Stimulated activated naive CD8-positive, alpha-beta T cell treated with anti-CD3 and anti-CD28 coated beads, Interleukin-15, amount 100 ng/mL, for 72 hours (primary cell): Measurements from ENCODE around the gene CCDC85B.
A peak's percentile ranks its signal among the peaks of the same experiment; 100 is the strongest.

Source experiments
- ATAC-seq: fragments of 150-1000 bp; cut with Tn5 transposase; 2 replicates; pipeline ENCODE4 v1.10.0; 2021; ENCODE audit warnings: mild to moderate bottlenecking, moderate library complexity
- DNase-seq, 2 donors: peaks; one replicate each; pipeline ENCODE4 v3.0.0; 2021 to 2022
- H3K27ac Mint-ChIP-seq, 2 donors: one replicate each; pipeline ENCODE4 v1.8.0; 2022; ENCODE audit warnings: mild to moderate bottlenecking in 2 of 2, mixed read lengths in 2 of 2, moderate library complexity in 2 of 2
- H3K27me3 Mint-ChIP-seq: one replicate; pipeline ENCODE4 v1.8.0; 2022; ENCODE audit warnings: mixed read lengths
- H3K4me1 Mint-ChIP-seq: one replicate; pipeline ENCODE4 v1.8.0; 2022; ENCODE audit warnings: mild to moderate bottlenecking, mixed read lengths
- H3K4me3 Mint-ChIP-seq, 2 donors: one replicate each; pipeline ENCODE4 v1.8.0; 2022; ENCODE audit warnings: mild to moderate bottlenecking in 2 of 2, mixed read lengths in 2 of 2, moderate library complexity in 1 of 2
- H3K9me3 Mint-ChIP-seq, 2 donors: one replicate each; pipeline ENCODE4 v1.8.0; 2022; ENCODE audit warnings: mixed read lengths in 2 of 2

Gene CCDC85B

DNA sequence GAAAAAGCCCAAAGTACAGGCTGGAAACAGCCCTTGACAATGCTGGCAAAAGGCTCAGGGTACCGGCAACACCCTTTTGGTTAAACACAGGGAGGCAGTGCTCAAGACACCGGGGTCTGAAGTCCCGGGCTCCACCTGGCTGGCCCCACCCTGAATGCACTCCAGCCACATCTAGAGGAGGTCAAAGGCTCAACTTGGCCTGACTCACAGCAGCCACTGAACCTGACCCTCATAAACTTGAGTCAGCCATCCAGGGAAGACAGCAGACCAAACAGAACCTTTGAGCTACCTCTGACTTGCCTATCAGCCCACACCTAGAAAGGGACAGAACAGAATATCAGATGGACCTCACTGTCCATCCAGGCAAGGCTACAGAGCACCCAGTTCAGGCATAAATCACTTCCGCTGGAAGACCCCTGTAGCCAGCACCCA is 36.3 kb upstream of the CCDC85B start:
- no peaks in the 10 kb centered on the region for H3K27me3 Mint-ChIP-seq
- DNase-seq, result no peak
- peaks cover 0 to 9% of the 10 kb centered on the region in 2 donors for H3K9me3 Mint-ChIP-seq
- peak overlapping the region in 1 of 2 donors; percentile 80 for H3K27ac Mint-ChIP-seq
- H3K4me1 Mint-ChIP-seq, result peaks cover 57% of the 10 kb centered on the region
- ATAC-seq, result no peak
- peak overlapping the region; percentile 26 to 70 for H3K4me3 Mint-ChIP-seq

- Mint-ChIP-seq H3K9me3 (peaks cover 0 to 9% of the 10 kb centered on the region in 2 donors), H3K27me3 (no peaks in the 10 kb centered on the region), H3K4me1 (peaks cover 57% of the 10 kb centered on the region), H3K27ac (peak overlapping the region; percentile 57 to 80), H3K4me3 (peak overlapping the region; percentile 96 to 97)
- no peak for ATAC-seq
- no peak for DNase-seq
These were observed 35.3 kb upstream of the CCDC85B start for GRCh38 chr11:65854852-65855837.

DNA sequence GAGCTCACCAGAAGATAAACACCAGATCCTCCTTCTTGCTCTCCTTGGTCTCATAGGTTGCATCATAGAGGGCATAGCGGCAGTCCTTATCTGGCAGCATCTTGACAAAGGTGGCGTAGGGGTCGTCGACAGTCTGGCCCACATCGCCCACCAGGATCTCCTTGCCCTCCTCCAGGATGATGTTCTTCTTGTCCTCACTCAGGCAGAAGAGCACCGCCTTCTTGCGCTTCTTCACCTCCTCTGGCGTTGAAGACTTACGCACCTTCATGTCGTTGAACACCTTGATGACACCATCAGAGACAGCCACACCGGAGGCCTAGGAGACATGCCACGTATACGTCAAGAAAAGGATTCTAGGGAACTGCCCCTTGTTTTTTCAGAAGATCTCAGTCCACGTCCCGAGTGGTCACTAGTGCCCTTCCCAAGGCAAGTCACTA is 34.5 kb upstream of the CCDC85B start:
- peak overlapping the region; percentile 69 to 98 for H3K27ac Mint-ChIP-seq
- H3K9me3 Mint-ChIP-seq, result peaks cover 0 to 9% of the 10 kb centered on the region in 2 donors
- ATAC-seq (no peak), DNase-seq (no peak)
- peaks cover 58% of the 10 kb centered on the region for H3K4me1 Mint-ChIP-seq
- no peaks in the 10 kb centered on the region for H3K27me3 Mint-ChIP-seq
- H3K4me3 Mint-ChIP-seq, result peak overlapping the region; percentile 96 to 97

DNA sequence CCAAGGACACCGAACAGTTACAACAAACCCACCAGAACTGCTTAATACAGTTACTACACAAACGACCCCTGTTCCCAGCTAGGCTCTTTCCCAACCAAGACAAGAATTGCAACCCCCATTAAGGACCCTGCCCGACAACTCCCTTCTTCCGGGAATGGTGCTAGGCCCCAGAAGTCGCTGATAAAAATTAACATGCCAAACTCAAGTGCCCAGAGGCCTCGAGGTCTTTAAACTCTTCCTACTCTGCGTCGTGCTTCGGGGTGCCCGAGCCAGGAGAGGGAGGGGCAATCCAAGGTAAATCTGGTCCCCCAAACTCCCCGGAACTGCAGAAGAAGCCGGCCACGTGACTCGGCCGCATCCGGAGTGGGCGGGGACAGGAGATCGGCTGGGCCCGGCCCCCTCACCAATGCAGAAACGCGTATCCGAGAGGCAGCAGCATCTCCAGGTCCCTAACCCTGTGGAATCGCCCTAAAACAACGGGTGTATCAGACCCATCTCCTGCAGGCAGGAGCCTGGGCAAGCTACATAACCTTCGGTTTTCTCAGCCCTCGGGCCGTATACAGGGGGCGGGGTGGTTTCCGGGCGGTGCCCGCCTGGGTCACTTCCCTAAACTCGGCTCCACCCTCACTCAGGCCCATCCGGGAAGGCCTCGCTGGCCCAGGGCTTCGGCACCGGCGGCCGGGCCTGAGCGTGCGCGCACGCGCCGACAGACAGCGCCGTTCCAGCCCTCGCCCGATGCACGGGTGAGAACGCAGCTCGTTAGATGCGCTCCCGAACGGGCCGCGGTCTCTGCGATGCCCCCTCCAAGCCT is 33.6 kb upstream of the CCDC85B start:
- H3K4me1 Mint-ChIP-seq, result peaks cover 63% of the 10 kb centered on the region
- ATAC-seq (peak; percentile 19), DNase-seq (peak; percentile 78 to 86)
- peaks cover 0 to 5% of the 10 kb centered on the region in 2 donors for H3K9me3 Mint-ChIP-seq
- peak overlapping the region; percentile 96 to 97 for H3K4me3 Mint-ChIP-seq
- no peaks in the 10 kb centered on the region for H3K27me3 Mint-ChIP-seq
- H3K27ac Mint-ChIP-seq, result peak overlapping the region; percentile 69 to 98

DNA sequence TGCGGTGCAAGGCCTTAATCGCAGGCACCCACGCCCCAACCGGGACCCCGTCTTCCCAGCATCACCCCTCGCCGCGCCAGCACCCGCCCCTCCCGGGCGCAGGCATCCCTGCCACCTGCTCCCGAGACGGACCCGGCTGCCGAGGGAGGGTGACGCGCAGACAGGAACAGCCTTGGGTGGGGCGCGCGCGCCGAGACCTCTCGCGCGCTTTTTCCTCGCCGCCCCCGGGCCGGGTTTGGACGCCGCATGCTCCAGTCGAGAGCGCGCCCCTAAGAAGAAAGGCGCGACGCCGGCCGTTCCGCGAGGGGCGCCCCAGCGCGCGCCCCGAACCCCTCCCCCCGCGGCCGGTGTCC is 33.0 kb upstream of the CCDC85B start:
- Mint-ChIP-seq H3K4me3 (peak overlapping the region; percentile 96 to 97), H3K4me1 (peaks cover 66% of the 10 kb centered on the region), H3K9me3 (no peaks in the 10 kb centered on the region), H3K27me3 (no peaks in the 10 kb centered on the region), H3K27ac (peak overlapping the region; percentile 57 to 98)
- peak; percentile 74 to 75 for DNase-seq
- ATAC-seq, result peak; percentile 0

DNA sequence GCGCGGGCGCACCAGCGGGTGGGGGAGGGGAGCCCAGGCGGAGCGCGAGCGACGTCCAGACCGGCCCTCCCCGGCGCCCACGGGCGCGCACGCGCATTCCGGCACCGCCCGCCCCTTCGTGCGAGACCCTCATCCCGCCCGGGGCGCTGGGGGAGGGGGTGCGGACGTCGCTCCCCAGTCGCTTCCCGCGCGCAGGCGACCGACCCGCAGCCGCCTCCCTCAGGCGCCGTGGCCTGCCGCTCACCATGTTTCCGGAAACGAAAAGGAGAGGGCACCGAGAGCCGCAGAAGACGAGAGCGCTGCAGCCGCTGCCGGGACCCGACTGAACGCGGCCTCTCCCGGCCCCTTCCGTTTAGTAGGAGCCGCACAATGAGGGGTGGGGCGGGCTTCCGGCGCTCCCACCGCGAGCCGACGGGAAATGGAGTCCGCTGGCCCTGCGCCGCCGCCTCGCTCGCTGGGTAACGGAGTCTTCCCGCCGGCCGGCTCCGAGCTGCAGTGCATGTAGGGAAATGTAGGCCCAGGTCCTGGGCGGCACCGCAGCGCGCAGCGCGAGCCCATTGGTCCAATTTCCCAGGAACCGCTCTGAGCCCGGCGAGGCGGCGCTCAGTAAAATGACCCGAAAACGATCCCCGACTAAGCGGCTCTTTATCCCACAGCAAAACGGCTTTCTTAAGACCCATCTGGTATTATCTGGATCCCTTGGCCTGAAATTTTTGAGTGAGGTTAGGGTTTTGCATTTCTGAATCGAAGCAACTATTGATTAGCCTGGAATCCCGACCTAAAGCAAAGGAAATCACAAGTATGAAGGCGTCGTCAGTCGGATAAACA is 32.4 kb upstream of the CCDC85B start, which contains the start of gene CFL1:
Gene CFL1, minus strand, starts transcription at position 328 of the 828 bp plus-strand sequence. Its CDS starts 81 bp downstream, at position 247.
- Mint-ChIP-seq H3K27me3 (no peaks in the 10 kb centered on the region), H3K4me3 (peak within 1 kb of the TSS; percentile 96 to 97), H3K27ac (peak within 1 kb of the TSS; percentile 98), H3K9me3 (no peaks in the 10 kb centered on the region), H3K4me1 (peaks cover 71% of the 10 kb centered on the region)
- peak; percentile 99 for DNase-seq
- ATAC-seq, result peak; percentile 69

GRCh38 chr11:65858681-65859087 is 31.8 kb upstream of the CCDC85B start:
- ATAC-seq, result no peak
- Mint-ChIP-seq H3K4me1 (peaks cover 71% of the 10 kb centered on the region), H3K27me3 (no peaks in the 10 kb centered on the region), H3K9me3 (no peaks in the 10 kb centered on the region), H3K4me3 (peak overlapping the region; percentile 92 to 94), H3K27ac (peak overlapping the region; percentile 98)
- DNase-seq, result no peak

GRCh38 chr11:65859095-65859811 is 31.2 kb upstream of the CCDC85B start:
- peaks cover 70% of the 10 kb centered on the region for H3K4me1 Mint-ChIP-seq
- peak overlapping the region; percentile 98 to 99 for H3K27ac Mint-ChIP-seq

DNA sequence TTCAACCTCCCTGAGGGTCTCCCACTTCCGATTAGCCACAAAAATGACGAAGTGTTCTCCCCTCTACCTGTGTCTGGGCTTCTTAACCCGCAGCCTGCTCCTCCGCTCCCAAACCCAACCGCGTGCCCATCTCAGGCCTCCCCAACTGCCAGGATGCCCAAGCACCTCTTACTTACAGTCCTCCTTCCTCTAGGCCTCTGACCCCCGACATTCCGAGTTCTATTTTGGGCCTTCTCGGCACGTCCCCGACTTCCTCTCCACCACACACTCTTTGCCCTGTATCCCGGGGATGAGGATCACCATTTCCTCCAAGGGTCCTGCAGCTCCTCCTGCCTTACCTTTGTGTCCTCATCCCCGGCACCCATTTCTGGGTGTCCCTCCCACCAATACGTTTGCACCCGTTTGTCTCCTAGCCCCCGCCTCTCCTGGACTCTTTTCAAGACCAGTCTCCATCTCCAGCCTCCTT is 30.6 kb upstream of the CCDC85B start:
- peaks cover 67% of the 10 kb centered on the region for H3K4me1 Mint-ChIP-seq
- peak overlapping the region; percentile 92 to 94 for H3K4me3 Mint-ChIP-seq
- H3K27me3 Mint-ChIP-seq, result no peaks in the 10 kb centered on the region
- DNase-seq (no peak), ATAC-seq (peak; percentile 2)
- peak overlapping the region; percentile 98 to 99 for H3K27ac Mint-ChIP-seq
- H3K9me3 Mint-ChIP-seq, result no peaks in the 10 kb centered on the region

More at GRCh38 chr11:65859095-65859811, 31.2 kb upstream of the CCDC85B start:
- H3K4me3 Mint-ChIP-seq, result peak overlapping the region; percentile 92 to 94
- no peaks in the 10 kb centered on the region for H3K9me3 Mint-ChIP-seq
- ATAC-seq, result peak; percentile 78
- H3K27me3 Mint-ChIP-seq, result no peaks in the 10 kb centered on the region
- DNase-seq, result peak; percentile 98 to 99

- ATAC-seq, result peak; percentile 61
- peak within 1 kb of the TSS; percentile 98 to 99 for H3K27ac Mint-ChIP-seq
- DNase-seq, result peak; percentile 97 to 98
- H3K27me3 Mint-ChIP-seq, result no peaks in the 10 kb centered on the region
- no peaks in the 10 kb centered on the region for H3K9me3 Mint-ChIP-seq
- H3K4me1 Mint-ChIP-seq, result peaks cover 60% of the 10 kb centered on the region
- peak within 1 kb of the TSS; percentile 92 to 94 for H3K4me3 Mint-ChIP-seq
These were observed 30.0 kb upstream of the CCDC85B start, which contains the start of gene MUS81 for GRCh38 chr11:65860278-65861164. TSS of gene MUS81 (plus strand) at chr11:65860433. CDS start at chr11:65860754, 321 bp downstream.

DNA sequence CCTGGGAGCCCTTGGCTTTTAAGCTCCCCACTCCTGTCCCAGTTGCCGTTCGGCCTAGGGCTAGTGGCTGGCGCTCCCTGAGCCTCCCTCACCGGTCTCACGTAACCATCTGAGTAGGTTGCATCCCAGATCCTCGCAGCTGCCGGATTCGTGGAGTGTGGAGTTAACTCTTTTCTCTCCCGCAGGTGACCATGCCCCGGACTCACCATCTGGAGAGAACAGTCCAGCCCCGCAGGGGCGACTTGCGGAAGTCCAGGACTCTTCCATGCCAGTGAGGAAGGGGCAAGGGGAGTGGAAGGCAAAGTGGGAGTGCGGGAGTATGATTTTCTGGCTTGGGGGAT is 29.3 kb upstream of the CCDC85B start:
- Mint-ChIP-seq H3K4me3 (peak overlapping the region; percentile 92 to 94), H3K9me3 (no peaks in the 10 kb centered on the region), H3K4me1 (peaks cover 54% of the 10 kb centered on the region), H3K27me3 (no peaks in the 10 kb centered on the region), H3K27ac (peak overlapping the region; percentile 13 to 96)
- no peak for ATAC-seq
- DNase-seq, result no peak

- H3K4me3 Mint-ChIP-seq, result peak overlapping the region; percentile 92 to 94
- DNase-seq (peak in 1 of 2 donors; percentile 15), ATAC-seq (no peak)
- peaks cover 51% of the 10 kb centered on the region for H3K4me1 Mint-ChIP-seq
- H3K9me3 Mint-ChIP-seq, result no peaks in the 10 kb centered on the region
- H3K27me3 Mint-ChIP-seq, result no peaks in the 10 kb centered on the region
- H3K27ac Mint-ChIP-seq, result no peak overlapping the region
These were observed 28.8 kb upstream of the CCDC85B start for GRCh38 chr11:65861533-65862183.
